Stimulated activated CD8-positive, alpha-beta memory T cell treated with anti-CD3 and anti-CD28 coated beads, Interleukin-15, amount 100 ng/mL, for 1 hour (primary cell): ENCODE measurements around the gene SLC7A5.
"Not testable (repeated sequence)": the region's sequence is repeated elsewhere in the genome, so short reads cannot be mapped to it uniquely, and the experiment has no call there.

Source experiments
- DNase-seq: peaks from one replicate; pipeline ENCODE4 v3.0.0-alpha.2; 2020; ENCODE audit warnings: low read depth

Gene SLC7A5

GRCh38 chr16:87822108-87822970, 47.0 kb downstream of the SLC7A5 start:
- no peak for DNase-seq

GRCh38 chr16:87821376-87822107, 47.8 kb downstream of the SLC7A5 start:
- DNase-seq: no peak

GRCh38 chr16:87819983-87820382, 49.3 kb downstream of the SLC7A5 start:
- DNase-seq: no peak

- no peak for DNase-seq
Observed at GRCh38 chr16:87819282-87819681, 50.0 kb downstream of the SLC7A5 start.

GRCh38 chr16:87818533-87819161, 50.7 kb downstream of the SLC7A5 start:
- no peak for DNase-seq

- DNase-seq: no peak
Observed at GRCh38 chr16:87817910-87818309, 51.4 kb downstream of the SLC7A5 start.

- not testable (repeated sequence) for DNase-seq
Observed at GRCh38 chr16:87817370-87817769, 51.9 kb downstream of the SLC7A5 start.

GRCh38 chr16:87816507-87817100, 52.7 kb downstream of the SLC7A5 start:
- DNase-seq: no peak

GRCh38 chr16:87815567-87815966, 53.7 kb downstream of the SLC7A5 start:
- no peak for DNase-seq

GRCh38 chr16:87812200-87812656, 57.1 kb downstream of the SLC7A5 start:
- DNase-seq: no peak

GRCh38 chr16:87811454-87811853, 57.9 kb downstream of the SLC7A5 start:
- not testable (repeated sequence) for DNase-seq

- DNase-seq: no peak
Observed at GRCh38 chr16:87809150-87809902, 60.0 kb downstream of the SLC7A5 start.

- DNase-seq: no peak
Observed at GRCh38 chr16:87808108-87808507, 61.2 kb downstream of the SLC7A5 start.

GRCh38 chr16:87806641-87807546, 62.4 kb downstream of the SLC7A5 start:
- no peak for DNase-seq

GRCh38 chr16:87806261-87806640, 63.1 kb downstream of the SLC7A5 start:
- no peak for DNase-seq

- DNase-seq: no peak
Observed at GRCh38 chr16:87803385-87803784, 65.9 kb downstream of the SLC7A5 start.

- DNase-seq: no peak
Observed at GRCh38 chr16:87802670-87803069, 66.6 kb downstream of the SLC7A5 start.

GRCh38 chr16:87801679-87802259, 67.5 kb downstream of the SLC7A5 start:
- no peak for DNase-seq

GRCh38 chr16:87800497-87800896, 68.8 kb downstream of the SLC7A5 start:
- DNase-seq: no peak

GRCh38 chr16:87795336-87795735, 74.0 kb downstream of the SLC7A5 start:
- DNase-seq: no peak
